GM19328 (cell line): ENCODE data around the gene CCDC149.

ENCODE experiments used
- ATAC-seq: cut with Tn5 transposase; IDR thresholded peaks from one replicate; pipeline ENCODE4 v1.9.1; 2021; ENCODE audit warnings: mild to moderate bottlenecking, moderate library complexity; ENCODE audit not compliant: unreplicated experiment

The CCDC149 gene

GRCh38 chr4:24780936-24781495 lies 131.8 kb downstream of the CCDC149 start:
- ATAC-seq = no peak

DNA sequence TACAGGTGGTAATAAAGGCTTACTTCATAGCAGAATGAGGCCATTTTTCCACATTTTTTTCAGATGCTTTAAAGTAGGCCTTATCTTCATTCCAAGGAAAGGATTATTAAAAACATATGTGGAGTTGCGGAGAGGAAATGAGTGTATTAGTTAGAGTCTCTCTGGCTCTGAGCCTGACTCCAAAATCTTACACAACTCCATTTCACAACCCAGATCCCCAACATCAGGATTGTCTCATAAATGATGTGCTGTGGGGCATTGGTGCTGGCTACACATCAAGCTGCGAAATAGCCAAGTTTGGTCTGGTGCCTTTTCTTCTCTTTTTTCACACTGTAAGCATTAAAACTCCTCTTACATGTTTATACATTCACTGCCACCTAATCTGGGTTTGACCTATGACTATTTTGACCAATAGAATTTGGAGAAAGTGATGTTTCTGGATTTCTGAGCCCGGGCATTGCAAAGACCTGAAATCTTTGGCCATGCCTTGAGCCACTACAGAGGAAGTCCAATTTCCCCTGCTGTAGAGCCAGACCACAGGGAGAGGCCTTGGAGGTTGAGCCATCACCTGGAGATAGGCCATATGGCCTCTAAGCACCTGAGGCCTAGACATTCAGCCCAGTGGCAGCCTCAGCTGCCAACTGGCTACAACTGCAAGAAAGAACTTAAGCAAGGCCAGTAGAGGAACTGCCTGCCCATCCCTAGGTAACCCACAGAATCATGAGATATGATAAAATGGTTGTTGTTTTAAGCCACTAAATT lies 134.2 kb downstream of the CCDC149 start:
- no peak for ATAC-seq

DNA sequence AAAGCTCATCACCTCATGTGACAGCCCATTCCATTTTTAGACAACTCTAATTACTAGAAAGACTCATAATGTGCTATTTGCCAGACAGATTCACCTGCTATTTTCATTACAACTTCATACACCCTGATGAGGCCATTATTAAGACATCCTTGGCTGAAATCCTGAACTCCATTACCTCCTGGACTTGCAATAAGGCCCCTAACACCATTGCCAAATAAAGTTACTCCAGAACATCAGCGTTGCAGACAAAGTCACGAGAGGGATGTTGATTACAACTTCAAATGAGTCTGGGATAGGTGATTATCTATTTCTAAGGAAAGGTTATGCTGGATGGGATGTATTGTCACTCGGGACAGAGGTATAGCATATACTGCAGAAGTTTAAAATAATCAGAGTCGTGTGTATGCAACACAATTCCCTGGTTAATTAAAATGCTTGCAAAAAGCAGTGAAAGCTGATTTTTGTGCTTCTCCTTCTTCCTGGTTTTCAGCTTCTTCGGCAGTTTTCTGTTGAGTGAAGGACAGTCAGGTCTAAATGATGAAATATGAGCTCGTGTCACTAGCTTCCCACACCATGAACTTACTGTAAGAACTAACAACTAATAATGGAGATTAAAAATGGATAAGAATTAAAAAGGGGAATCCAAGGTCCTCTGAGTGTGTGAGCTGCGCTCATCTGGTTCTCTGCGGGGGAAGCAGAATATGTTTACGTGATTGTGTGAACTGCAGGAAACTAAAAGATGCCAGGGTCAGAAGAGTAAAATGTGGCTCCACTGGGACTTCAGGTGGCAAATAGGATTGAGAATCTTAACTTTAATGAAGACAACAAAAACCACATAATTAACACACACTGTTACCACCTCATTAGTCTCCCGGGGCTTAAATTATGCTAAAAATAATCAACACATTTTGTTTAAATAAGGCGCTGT lies 135.0 kb downstream of the CCDC149 start:
- no peak for ATAC-seq

- no peak for ATAC-seq
Measured at GRCh38 chr4:24775750-24776149, 137.1 kb downstream of the CCDC149 start.

DNA sequence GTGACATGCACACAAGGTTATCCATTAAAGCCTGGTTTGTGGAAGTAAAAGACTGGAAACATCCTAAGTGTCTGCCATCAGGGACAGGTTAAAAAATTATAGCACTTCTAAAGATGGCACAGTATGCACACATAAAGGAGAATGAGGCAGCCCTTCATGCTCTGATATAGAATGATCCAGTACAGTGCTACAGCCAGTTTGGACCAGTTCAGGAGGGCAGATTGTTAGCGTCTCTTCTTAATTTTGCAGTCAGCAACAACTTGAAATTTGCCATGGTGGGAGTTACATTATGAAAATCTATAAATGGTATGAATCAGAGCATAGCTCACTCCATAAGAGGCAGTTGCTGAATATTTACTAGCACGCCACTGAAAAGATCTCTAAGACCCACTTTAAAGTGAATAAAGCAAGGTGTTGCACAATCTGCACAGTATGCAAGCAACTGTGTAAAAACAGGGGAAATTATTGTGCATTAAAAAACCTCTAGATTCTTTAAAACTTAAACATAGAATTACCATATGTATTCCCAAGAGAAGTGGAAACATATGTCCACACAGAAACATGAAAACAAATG lies 137.7 kb downstream of the CCDC149 start:
- no peak for ATAC-seq

GRCh38 chr4:24774452-24774851 lies 138.4 kb downstream of the CCDC149 start:
- no peak for ATAC-seq

- ATAC-seq = no peak
Measured at GRCh38 chr4:24772952-24773351, 139.9 kb downstream of the CCDC149 start.

DNA sequence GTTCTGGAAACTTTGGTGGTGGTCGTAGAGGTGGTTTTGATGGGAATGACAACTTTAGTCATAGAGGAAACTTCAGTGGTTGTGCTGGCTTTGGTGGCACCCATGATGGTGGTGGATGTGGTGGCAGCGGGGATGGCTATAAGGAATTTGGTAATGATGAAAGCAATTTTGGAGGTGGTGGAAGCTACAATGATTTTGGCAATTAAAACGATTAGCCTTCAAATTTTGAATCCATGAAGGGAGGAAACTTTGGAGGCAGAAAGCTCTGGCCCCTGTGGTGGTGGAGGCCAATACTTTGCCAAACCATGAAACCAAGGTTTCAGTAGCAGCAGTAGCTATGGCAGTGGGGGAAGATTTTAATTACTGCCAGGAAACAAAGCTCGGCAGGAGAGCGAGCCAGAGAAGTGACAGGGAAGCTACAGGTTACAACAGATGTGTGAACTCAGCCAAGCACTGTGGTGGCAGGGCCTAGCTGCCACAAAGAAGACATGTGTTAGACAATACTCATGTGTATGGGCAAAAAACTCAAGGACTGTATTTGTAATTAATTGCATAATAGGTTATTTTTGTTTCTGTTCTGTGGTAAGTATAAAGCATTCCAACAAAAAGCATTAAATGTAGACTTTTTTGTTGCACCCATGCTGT lies 140.7 kb downstream of the CCDC149 start:
- ATAC-seq = no peak

- no peak for ATAC-seq
Measured at GRCh38 chr4:24771241-24771640, 141.6 kb downstream of the CCDC149 start.

- no peak for ATAC-seq
Measured at GRCh38 chr4:24770667-24771066, 142.2 kb downstream of the CCDC149 start.

- ATAC-seq = peak; percentile 68
Measured at GRCh38 chr4:24770032-24770584, 142.7 kb downstream of the CCDC149 start.

DNA sequence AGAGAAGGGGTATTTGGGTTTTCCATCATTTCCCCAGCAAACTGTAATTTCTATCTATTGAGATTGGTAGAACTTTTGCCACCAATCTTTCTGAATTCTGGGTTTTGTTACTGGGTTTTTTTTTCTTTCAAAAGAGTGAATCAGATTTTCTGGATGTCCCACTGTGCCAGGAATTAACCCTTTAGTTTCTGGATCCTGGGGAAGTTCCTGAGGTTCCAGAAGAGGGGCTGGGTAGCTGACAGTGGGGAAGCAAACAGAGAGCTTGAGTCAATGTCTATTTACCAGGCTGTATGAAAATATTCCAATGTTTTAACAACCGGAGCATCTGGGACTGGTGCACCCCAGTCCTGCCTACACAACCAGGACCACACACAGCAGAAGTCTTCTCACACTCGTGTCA lies 143.3 kb downstream of the CCDC149 start:
- no peak for ATAC-seq

DNA sequence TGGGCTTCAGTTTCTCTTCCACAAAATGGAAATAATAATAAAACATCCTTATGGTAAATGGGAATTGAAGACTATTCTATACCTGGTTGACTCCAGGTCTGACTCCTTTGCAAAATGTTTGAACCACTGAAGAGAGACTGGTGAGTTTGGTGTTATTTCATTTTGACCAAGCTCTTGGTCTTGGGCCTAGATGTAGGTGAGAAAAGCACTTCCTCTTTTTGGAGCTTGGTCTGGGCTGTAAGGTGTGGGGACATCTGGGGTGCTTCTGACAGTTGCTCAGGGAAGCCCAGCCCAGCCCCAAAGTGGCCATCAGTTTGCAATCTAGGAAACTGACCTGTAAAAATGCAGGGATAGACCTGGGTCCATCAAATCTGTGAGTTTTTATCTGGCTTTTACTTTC lies 144.2 kb downstream of the CCDC149 start:
- ATAC-seq = peak; percentile 74

DNA sequence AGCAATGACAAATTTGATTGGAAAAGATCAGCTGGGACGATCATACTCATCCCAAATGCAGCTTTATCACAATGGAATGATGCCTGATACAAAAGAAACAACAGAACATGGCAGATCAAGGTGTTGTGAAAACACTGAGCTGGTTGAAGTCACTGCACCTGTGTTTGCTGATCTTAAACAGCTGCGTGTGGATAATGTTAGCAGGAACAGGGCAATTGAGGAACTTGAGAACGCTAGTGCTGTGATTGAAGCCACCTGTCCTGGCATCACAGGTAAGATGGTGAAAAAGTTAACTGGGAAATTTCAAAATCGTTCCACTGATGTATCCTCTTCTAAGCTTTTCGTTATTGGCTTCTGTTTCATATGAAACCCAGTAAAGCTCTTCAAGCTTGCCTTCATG lies 144.8 kb downstream of the CCDC149 start:
- no peak for ATAC-seq

DNA sequence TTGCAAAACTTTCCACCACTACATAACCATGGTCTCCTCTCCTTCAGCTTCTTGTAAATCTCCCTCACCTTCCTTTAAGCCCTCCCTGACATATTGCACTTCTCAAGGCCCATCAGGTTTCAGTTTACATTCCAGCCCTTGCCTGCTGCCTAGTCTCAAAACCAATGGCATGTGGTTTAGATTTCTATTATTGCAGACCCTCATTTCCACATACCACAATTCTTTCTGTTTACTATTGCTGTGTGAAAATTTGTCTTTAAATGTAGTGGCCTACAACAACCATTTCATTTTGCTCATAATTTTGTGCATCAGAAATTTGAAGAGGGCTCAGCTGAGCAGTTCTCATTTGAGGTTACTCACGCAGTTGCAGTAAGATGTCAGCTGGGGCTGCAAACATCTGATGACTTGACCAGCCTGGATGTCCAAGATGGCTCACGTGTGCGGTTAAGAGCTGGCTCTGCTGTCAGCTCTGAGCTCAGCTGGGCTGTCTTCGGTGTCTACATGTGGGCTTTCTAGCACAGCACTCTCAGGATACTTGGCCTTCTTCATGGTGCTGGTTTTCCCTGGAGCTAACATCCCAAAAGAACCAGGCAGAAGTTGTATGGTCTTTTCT lies 147.4 kb downstream of the CCDC149 start:
- ATAC-seq = no peak

GRCh38 chr4:24764345-24764744 lies 148.5 kb downstream of the CCDC149 start:
- ATAC-seq = no peak

GRCh38 chr4:24763631-24764297 lies 149.1 kb downstream of the CCDC149 start:
- ATAC-seq = no peak
